Smooth muscle cell (in vitro differentiated cells): ENCODE data around the gene CES2. TPM values are rescaled to one million over a fixed set of nuclear protein-coding genes. Genes with fewer than 3 reads are reported as not detected.

ENCODE experiments used
- DNase-seq: peaks from one replicate; lab custom pipeline; 2025; ENCODE audit not compliant: unreplicated experiment; lab: John Stamatoyannopoulos, UW
- H2AFZ ChIP-seq: fragments of 200-600 bp; sonication (generic); 2 replicates; pipeline ENCODE4 v1.6.0; 2016; ENCODE audit warnings: antibody characterized with exemption, low read depth, mild to moderate bottlenecking
- H3F3A ChIP-seq: fragments of 200-600 bp; sonication (generic); 2 replicates; pipeline ENCODE4 v1.6.0; 2017; ENCODE audit warnings: antibody characterized with exemption, low read depth
- H3K27ac ChIP-seq: fragments of 200-600 bp; sonication (generic); 2 replicates; pipeline ENCODE4 v1.5.1; 2016; ENCODE audit warnings: low read depth, mild to moderate bottlenecking
- H3K27me3 ChIP-seq: fragments of 200-600 bp; sonication (generic); 2 replicates; pipeline ENCODE4 v1.6.1; 2016; ENCODE audit warnings: low read depth, mild to moderate bottlenecking
- H3K36me3 ChIP-seq: fragments of 200-600 bp; sonication (generic); 2 replicates; pipeline ENCODE4 v1.5.1; 2016; ENCODE audit warnings: low read depth
- H3K4me1 ChIP-seq: fragments of 200-600 bp; sonication (generic); 2 replicates; pipeline ENCODE4 v1.5.1; 2016; ENCODE audit warnings: low read depth
- H3K4me2 ChIP-seq: fragments of 200-600 bp; sonication (generic); 2 replicates; pipeline ENCODE4 v1.6.0; 2016; ENCODE audit warnings: mild to moderate bottlenecking
- H3K4me3 ChIP-seq: fragments of 200-600 bp; sonication (generic); 2 replicates; pipeline ENCODE4 v1.5.1; 2016; ENCODE audit warnings: mild to moderate bottlenecking
- H3K79me2 ChIP-seq: fragments of 200-600 bp; sonication (generic); 2 replicates; pipeline ENCODE4 v1.6.0; 2016; ENCODE audit warnings: low read depth, mild to moderate bottlenecking
- H3K9ac ChIP-seq: fragments of 200-600 bp; sonication (generic); 2 replicates; pipeline ENCODE4 v1.6.0; 2016; ENCODE audit warnings: low read depth
- H3K9me3 ChIP-seq: fragments of 200-600 bp; sonication (generic); replicated peaks from 2 replicates; pipeline ENCODE4 v1.5.1; 2016; ENCODE audit warnings: low read depth
- H4K20me1 ChIP-seq: fragments of 200-600 bp; sonication (generic); 2 replicates; pipeline ENCODE4 v1.6.0; 2016; ENCODE audit warnings: low read depth
- CTCF ChIP-seq: fragments of 200-600 bp; sonication (generic); IDR thresholded peaks from 2 replicates; pipeline ENCODE4 v1.5.1; 2017; ENCODE audit warnings: borderline replicate concordance, mild to moderate bottlenecking, antibody characterized with exemption; ENCODE audit not compliant: insufficient read depth, poor library complexity, severe bottlenecking
- WGBS: methylation state at CpG from one replicate; pipeline ENCODE4 v1.1.7; 2016; ENCODE audit warnings: low lambda C conversion rate; 5-methylcytosine and 5-hydroxymethylcytosine counted together
- polyA plus RNA-seq: library from polyadenylated mRNA; unstranded; fragments of >200 nt; fragmentation: Nextera tagmentation; extraction: Ambion mirVana; gene quantifications from 2 replicates; pipeline ENCODE4 v1.2.1, GENCODE V29; 2016
- total RNA-seq: library from RNA; depleted of rRNA; stranded (reverse); fragments of >200 nt; gene quantifications from 2 replicates; pipeline ENCODE4 v1.2.3, GENCODE V29; 2014

The CES2 gene
- total and polyA plus RNA-seq, 2 experiments from 2014 or later: 12.1 to 26.9 TPM

DNA sequence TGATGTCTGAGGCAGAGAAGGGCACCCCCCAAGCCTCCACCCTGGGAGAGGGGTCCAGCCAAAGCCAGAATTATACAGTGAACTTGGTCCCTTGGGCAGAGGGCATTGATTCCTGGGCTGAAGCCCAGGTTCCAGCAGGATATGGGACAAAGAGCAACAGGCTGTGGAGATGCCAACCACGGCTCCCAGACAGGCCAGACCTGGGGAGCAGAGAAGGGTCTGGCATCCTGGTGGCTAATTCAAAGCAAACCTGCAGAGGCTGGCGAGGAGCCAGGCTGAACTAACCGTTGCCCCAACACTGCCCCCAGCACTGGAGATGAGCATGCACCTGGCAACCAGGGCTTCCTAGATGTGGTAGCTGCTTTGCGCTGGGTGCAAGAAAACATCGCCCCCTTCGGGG lies 28.7 kb downstream of the CES2 start:
- Histone ChIP-seq H4K20me1 (no peaks in the 10 kb centered on the region), H3K4me3 (no peak overlapping the region), H3K36me3 (no peaks in the 10 kb centered on the region), H3K79me2 (no peaks in the 10 kb centered on the region), H2AFZ (no peak overlapping the region), H3K27ac (no peak overlapping the region), H3K4me1 (no peaks in the 10 kb centered on the region), H3K9ac (no peak overlapping the region), H3F3A (no peaks in the 10 kb centered on the region), H3K27me3 (no peaks in the 10 kb centered on the region), H3K4me2 (no peak overlapping the region), H3K9me3 (no peaks in the 10 kb centered on the region)
- TF ChIP-seq CTCF: no peak
- 85% methylated on average over 6 of the region's 6 CpGs for WGBS
- DNase-seq: no peak

GRCh38 chr16:66968847-66969246 lies 33.5 kb downstream of the CES2 start:
- no peak for TF ChIP-seq CTCF
- Histone ChIP-seq H3K4me3 (no peak overlapping the region), H2AFZ (no peak overlapping the region), H3K27me3 (no peaks in the 10 kb centered on the region), H3K9me3 (no peaks in the 10 kb centered on the region), H3K4me1 (no peaks in the 10 kb centered on the region), H3K27ac (no peak overlapping the region), H3F3A (no peaks in the 10 kb centered on the region), H3K36me3 (no peaks in the 10 kb centered on the region), H3K4me2 (no peak overlapping the region), H3K79me2 (no peaks in the 10 kb centered on the region), H3K9ac (no peak overlapping the region), H4K20me1 (no peaks in the 10 kb centered on the region)
- DNase-seq: no peak
- WGBS: 82% methylated on average over 5 of the region's 5 CpGs

- no peak for DNase-seq
- no peaks in the 10 kb centered on the region for H3F3A ChIP-seq
- H3K9me3 ChIP-seq: no peaks in the 10 kb centered on the region
- H3K36me3 ChIP-seq: no peaks in the 10 kb centered on the region
- no peaks in the 10 kb centered on the region for H3K79me2 ChIP-seq
- H3K4me2 ChIP-seq: no peak overlapping the region
- no peak overlapping the region for H2AFZ ChIP-seq
- H3K27me3 ChIP-seq: no peaks in the 10 kb centered on the region
- no peak for TF ChIP-seq CTCF
- H3K27ac ChIP-seq: no peak overlapping the region
- H3K4me3 ChIP-seq: no peak overlapping the region
- no peak overlapping the region for H3K9ac ChIP-seq
- 88% methylated on average over 10 of the region's 10 CpGs for WGBS
- no peaks in the 10 kb centered on the region for H4K20me1 ChIP-seq
- no peaks in the 10 kb centered on the region for H3K4me1 ChIP-seq
Observed at GRCh38 chr16:66970775-66971720, 35.7 kb downstream of the CES2 start.
